Natural killer cell (primary cell): ENCODE data around the gene FZD2. TPM values are rescaled to one million over a fixed set of nuclear protein-coding genes. Genes with fewer than 3 reads are reported as not detected.

Source experiments
- ATAC-seq, 3 donors: fragments of 150-1000 bp in 2 of 3; fragments of 200-7000 bp in 1 of 3; cut with Tn5 transposase; 1 replicate in 1 of 3; 2 replicates in 2 of 3; pipeline ENCODE4 v1.10.0; 2021; ENCODE audit warnings: mild to moderate bottlenecking in 2 of 3, moderate library complexity in 2 of 3
- DNase-seq, 2 donors: peaks; one replicate each; pipeline versions ENCODE4 v3.0.0 to v3.0.0-alpha.2; 2013 to 2021; ENCODE audit warnings: mixed read lengths in 1 of 2
- H3K27ac ChIP-seq: one replicate; pipeline ENCODE4 v1.5.1; 2013; ENCODE audit warnings: mild to moderate bottlenecking, low read length
- H3K27me3 ChIP-seq: one replicate; pipeline ENCODE4 v1.6.1; 2013; ENCODE audit warnings: low read length; ENCODE audit not compliant: control insufficient read depth, insufficient read depth
- H3K36me3 ChIP-seq: one replicate; pipeline ENCODE4 v1.6.1; 2013; ENCODE audit warnings: low read length; ENCODE audit not compliant: control insufficient read depth, insufficient read depth
- H3K4me1 ChIP-seq: one replicate; pipeline ENCODE4 v1.6.1; 2013; ENCODE audit warnings: low read length; ENCODE audit not compliant: control insufficient read depth, insufficient read depth
- H3K4me3 ChIP-seq: one replicate; pipeline ENCODE4 v1.5.1; 2013; ENCODE audit warnings: low read length
- H3K9me3 ChIP-seq: one replicate; pipeline ENCODE4 v1.6.1; 2013; ENCODE audit warnings: low read length; ENCODE audit not compliant: control insufficient read depth, insufficient read depth
- H3K27ac Mint-ChIP-seq, 2 donors: one replicate each; pipeline ENCODE4 v1.8.0; 2022; ENCODE audit warnings: mild to moderate bottlenecking in 2 of 2, mixed read lengths in 2 of 2, moderate library complexity in 1 of 2
- H3K27me3 Mint-ChIP-seq, 2 donors: one replicate each; pipeline ENCODE4 v1.8.0; 2022; ENCODE audit warnings: low read depth in 2 of 2, mixed read lengths in 2 of 2
- H3K36me3 Mint-ChIP-seq: one replicate; pipeline ENCODE4 v1.8.0; 2022; ENCODE audit warnings: mixed read lengths
- H3K4me1 Mint-ChIP-seq, 2 donors: one replicate each; pipeline ENCODE4 v1.8.0; 2022; ENCODE audit warnings: mixed read lengths in 2 of 2
- H3K4me3 Mint-ChIP-seq: one replicate; pipeline ENCODE4 v1.8.0; 2022; ENCODE audit warnings: mild to moderate bottlenecking, moderate library complexity, mixed read lengths
- H3K9me3 Mint-ChIP-seq, 2 donors: one replicate each; pipeline ENCODE4 v1.8.0; 2022; ENCODE audit warnings: mixed read lengths in 2 of 2
- CTCF ChIP-seq: fragments of 200-600 bp; IDR thresholded peaks from one replicate; pipeline ENCODE4 v1.8.0; 2022; ENCODE audit warnings: antibody characterized with exemption
- WGBS: methylation state at CpG from one replicate; pipeline ENCODE4 v1.1.7; 2013; ENCODE audit warnings: missing lambda C conversion rate; ENCODE audit not compliant: insufficient coverage; 5-methylcytosine and 5-hydroxymethylcytosine counted together
- intact Hi-C: fragments of 100-400 bp; cut with micrococcal nuclease; formaldehyde crosslinking; loops from one replicate; pipeline ENCODE4 v1.14.2; 2022
- total RNA-seq, 4 donors: library from RNA; stranded (reverse); fragments of 120-200 nt in 1 of 4; gene quantifications; one replicate each; pipeline versions ENCODE4 v1.2.3 to v1.2.4, GENCODE V29; 2013 to 2022

Gene FZD2
- total RNA-seq, 3 donors from 2014 or later (not counting 1 experiment from before 2014, with no cell fraction given): 0.27 to 0.55 (median 0.33) TPM

- DNase-seq (no peak), ATAC-seq (no peak)
- intact Hi-C loops: no loop called here
- 89% methylated on average over 1 of the region's 2 CpGs for WGBS
- Histone ChIP-seq H3K27me3 (no peaks in the 10 kb centered on the region), H3K9me3 (no peaks in the 10 kb centered on the region), H3K27ac (no peak overlapping the region), H3K4me1 (no peaks in the 10 kb centered on the region), H3K4me3 (no peak overlapping the region), H3K36me3 (no peaks in the 10 kb centered on the region)
- TF ChIP-seq CTCF: no peak
- Mint-ChIP-seq H3K4me1 (no peaks in the 10 kb centered on the region), H3K36me3 (no peaks in the 10 kb centered on the region), H3K27ac (no peak overlapping the region), H3K27me3 (peaks cover 2 to 5% of the 10 kb centered on the region in 2 donors), H3K9me3 (no peaks in the 10 kb centered on the region), H3K4me3 (no peak overlapping the region)
Observed at GRCh38 chr17:44598932-44599297, 41.6 kb downstream of the FZD2 start.

- no peak for TF ChIP-seq CTCF
- H3K27ac Mint-ChIP-seq: no peak overlapping the region
- no peaks in the 10 kb centered on the region for H3K4me1 Mint-ChIP-seq
- no peaks in the 10 kb centered on the region for H3K27me3 ChIP-seq
- H3K9me3 Mint-ChIP-seq: no peaks in the 10 kb centered on the region
- H3K4me3 ChIP-seq: no peak overlapping the region
- H3K27ac ChIP-seq: no peak overlapping the region
- intact Hi-C loops: no loop called here
- ATAC-seq (no peak), DNase-seq (no peak)
- H3K27me3 Mint-ChIP-seq: peaks cover 0 to 4% of the 10 kb centered on the region in 2 donors
- no peaks in the 10 kb centered on the region for H3K36me3 ChIP-seq
- WGBS: 81% methylated on average over 9 of the region's 9 CpGs
- H3K4me1 ChIP-seq: no peaks in the 10 kb centered on the region
- H3K36me3 Mint-ChIP-seq: no peaks in the 10 kb centered on the region
- no peak overlapping the region for H3K4me3 Mint-ChIP-seq
- no peaks in the 10 kb centered on the region for H3K9me3 ChIP-seq
Observed at GRCh38 chr17:44599298-44600175, 42.3 kb downstream of the FZD2 start.

GRCh38 chr17:44601539-44601938 lies 44.3 kb downstream of the FZD2 start:
- Histone ChIP-seq H3K4me3 (no peak overlapping the region), H3K27me3 (no peaks in the 10 kb centered on the region), H3K27ac (no peak overlapping the region), H3K4me1 (no peaks in the 10 kb centered on the region), H3K9me3 (no peaks in the 10 kb centered on the region), H3K36me3 (no peaks in the 10 kb centered on the region)
- no peak for TF ChIP-seq CTCF
- intact Hi-C loops: no loop called here
- ATAC-seq: no peak
- H3K27ac Mint-ChIP-seq: no peak overlapping the region
- WGBS: 60% methylated on average over 15 of the region's 15 CpGs
- H3K36me3 Mint-ChIP-seq: no peaks in the 10 kb centered on the region
- H3K27me3 Mint-ChIP-seq: peaks cover 0 to 4% of the 10 kb centered on the region in 2 donors
- H3K4me3 Mint-ChIP-seq: no peak overlapping the region
- H3K4me1 Mint-ChIP-seq: no peaks in the 10 kb centered on the region
- DNase-seq: no peak
- H3K9me3 Mint-ChIP-seq: no peaks in the 10 kb centered on the region
